Transverse colon (tissue), 4 donors: ENCODE data around the gene SPTBN1. TPM values are rescaled to one million over a fixed set of nuclear protein-coding genes. Genes with fewer than 3 reads are reported as not detected.

Experiments used
- DNase-seq: peaks from one replicate; pipeline ENCODE4 v3.0.0-alpha.2; 2019
- H3K27ac ChIP-seq, 4 donors: fragments of 200-600 bp; sonication (generic); 2 replicates each; pipeline ENCODE4 v1.5.1; 2016 to 2018; ENCODE audit warnings: inconsistent platforms in 4 of 4
- H3K27me3 ChIP-seq: fragments of 200-600 bp; sonication (generic); 2 replicates; pipeline ENCODE4 v1.5.1; 2017; ENCODE audit warnings: inconsistent platforms
- H3K36me3 ChIP-seq, 4 donors: fragments of 200-600 bp; sonication (generic); 2 replicates each; pipeline ENCODE4 v1.5.1; 2017 to 2019; ENCODE audit warnings: inconsistent platforms in 4 of 4
- H3K4me1 ChIP-seq, 4 donors: fragments of 200-600 bp; sonication (generic); 2 replicates each; pipeline ENCODE4 v1.5.1; 2017 to 2020; ENCODE audit warnings: inconsistent platforms in 4 of 4
- H3K4me3 ChIP-seq, 4 donors: fragments of 200-600 bp; sonication (generic); 1 replicate in 1 of 4; 2 replicates in 3 of 4; pipeline versions ENCODE4 v1.5.1 to v1.6.1; 2017 to 2019; ENCODE audit warnings: inconsistent platforms in 4 of 4
- H3K9me3 ChIP-seq, 2 donors: fragments of 200-600 bp; sonication (generic); 2 replicates each; pipeline ENCODE4 v1.5.1; 2017 to 2019; ENCODE audit warnings: inconsistent platforms in 2 of 2
- CTCF ChIP-seq, 5 experiments: fragments of 200-600 bp in 3 of 5; fragments of 450-650 bp in 2 of 5; sonication (generic) in 3 of 5; IDR thresholded peaks; 1 replicate in 2 of 5; 2 replicates in 3 of 5; pipeline ENCODE4 v1.5.1; 2016 to 2017; ENCODE audit warnings: antibody characterized with exemption in 5 of 5, inconsistent platforms in 3 of 5, mild to moderate bottlenecking in 2 of 5, moderate library complexity in 1 of 5
- EP300 ChIP-seq: sonication (generic); formaldehyde crosslinking; IDR thresholded peaks from one replicate; pipeline ENCODE4 v1.6.1; 2017; ENCODE audit warnings: antibody characterized with exemption, low read depth
- POLR2A ChIP-seq: fragments of 450-650 bp; IDR thresholded peaks from one replicate; pipeline ENCODE4 v1.6.1; 2016; ENCODE audit warnings: antibody characterized with exemption, mild to moderate bottlenecking, moderate library complexity
- POLR2AphosphoS5 ChIP-seq, 3 donors: sonication (generic); formaldehyde crosslinking; IDR thresholded peaks; one replicate each; pipeline ENCODE4 v1.6.1; 2016; ENCODE audit warnings: antibody characterized with exemption in 3 of 3
- WGBS, 2 donors: methylation state at CpG; one replicate each; pipeline ENCODE4 v1.1.5; 2018; ENCODE audit warnings: low coverage in 1 of 2; 5-methylcytosine and 5-hydroxymethylcytosine counted together
- in situ Hi-C, 4 donors: fragments of 200-750 bp; cut with MboI; loops; one replicate each; pipeline versions ENCODE4 v1.15.0 to v1.15.1; 2017; ENCODE audit warnings: low sequenced_read_pairs in 3 of 4, low pct_ligation_motif_present in 1 of 4, low pct_unique_long_range_greater_than_20kb in 1 of 4
- intact Hi-C: fragments of 100-400 bp; cut with DNase I; formaldehyde crosslinking; loops from one replicate; pipeline ENCODE4 v1.15.1; 2023; ENCODE audit warnings: low total_unique reads
- total RNA-seq, 4 donors: library from RNA; depleted of rRNA; stranded (reverse); fragments of >200 nt; gene quantifications; one replicate each; pipeline ENCODE4 v1.1.0, GENCODE V29; 2016

Gene SPTBN1
- total RNA-seq, 4 donors from 2014 or later, result 269 to 301 (median 285) TPM

GRCh38 chr2:54632733-54633692, 176.9 kb downstream of the SPTBN1 start:
- Histone ChIP-seq H3K27ac (peak overlapping the region; percentile 47 to 78 (median 64)), H3K36me3 (peaks cover 0 to 54% (median 22%) of the 10 kb centered on the region in 4 donors)
- intact Hi-C loops, result no loop called here

GRCh38 chr2:54634021-54634420, 177.9 kb downstream of the SPTBN1 start:
- peaks cover 0 to 54% (median 21%) of the 10 kb centered on the region in 4 donors for H3K36me3 ChIP-seq
- DNase-seq, result no peak
- H3K4me1 ChIP-seq, result peaks cover 11 to 40% (median 20%) of the 10 kb centered on the region in 4 donors

More at GRCh38 chr2:54632733-54633692, 176.9 kb downstream of the SPTBN1 start:
- in situ Hi-C loops, result loop anchor here in 1 of 4 donors (25.0 kb wide), 1 partner anchor 121 kb away; no protein-coding TSS in a partner anchor
- DNase-seq, result no peak
- peaks cover 11 to 30% (median 20%) of the 10 kb centered on the region in 4 donors for H3K4me1 ChIP-seq
- WGBS, 2 donors, result 69 to 90% methylated on average over 6 to 12 of the region's 12 CpGs
- H3K9me3 ChIP-seq, result no peaks in the 10 kb centered on the region
- TF ChIP-seq POLR2AphosphoS5 (IDR thresholded peaks at IDR 0.05) (no peak), CTCF (IDR thresholded peaks at IDR 0.05) (no peak), POLR2A (no peak), EP300 (no peak)
- no peak overlapping the region for H3K4me3 ChIP-seq
- no peaks in the 10 kb centered on the region for H3K27me3 ChIP-seq

GRCh38 chr2:54634564-54635511, 178.7 kb downstream of the SPTBN1 start:
- peaks cover 11 to 46% (median 18%) of the 10 kb centered on the region in 4 donors for H3K4me1 ChIP-seq
- TF ChIP-seq EP300, result no peak
- TF ChIP-seq POLR2A, result no peak
- TF ChIP-seq CTCF (IDR thresholded peaks at IDR 0.05), result no peak
- peak in 2 of 3 donors; percentile 16 to 18 for TF ChIP-seq POLR2AphosphoS5 (IDR thresholded peaks at IDR 0.05)
- H3K4me3 ChIP-seq, result peak overlapping the region in 1 of 4 donors; percentile 4
- H3K27me3 ChIP-seq, result no peaks in the 10 kb centered on the region
- peak; percentile 22 for DNase-seq
- WGBS, 2 donors, result 56% methylated on average over 16 of the region's 16 CpGs; no CpG with 5 or more reads in 1 of the 2 donors
- H3K9me3 ChIP-seq, result no peaks in the 10 kb centered on the region
- peak overlapping the region; percentile 47 to 78 (median 64) for H3K27ac ChIP-seq
- intact Hi-C loops (no loop called here), in situ Hi-C loops (loop anchor here in 1 of 4 donors (25.0 kb wide), 1 partner anchor 123 kb away; no protein-coding TSS in a partner anchor)
- H3K36me3 ChIP-seq, result peaks cover 0 to 48% (median 24%) of the 10 kb centered on the region in 4 donors

More at GRCh38 chr2:54634021-54634420, 177.9 kb downstream of the SPTBN1 start:
- in situ Hi-C loops, result loop anchor here in 1 of 4 donors (25.0 kb wide), 1 partner anchor 122 kb away; no protein-coding TSS in a partner anchor
- no peaks in the 10 kb centered on the region for H3K27me3 ChIP-seq
- H3K4me3 ChIP-seq, result no peak overlapping the region
- intact Hi-C loops, result no loop called here
- TF ChIP-seq POLR2AphosphoS5 (IDR thresholded peaks at IDR 0.05) (no peak), EP300 (no peak), POLR2A (no peak)
- H3K27ac ChIP-seq, result peak overlapping the region; percentile 47 to 78 (median 64)
- 60% methylated on average over 3 of the region's 3 CpGs; no CpG with 5 or more reads in 1 of the 2 donors for WGBS, 2 donors
- H3K9me3 ChIP-seq, result no peaks in the 10 kb centered on the region

GRCh38 chr2:54635554-54636152, 179.5 kb downstream of the SPTBN1 start:
- Histone ChIP-seq H3K9me3 (no peaks in the 10 kb centered on the region), H3K27ac (peak overlapping the region; percentile 47 to 78 (median 64)), H3K4me1 (peaks cover 11 to 43% (median 16%) of the 10 kb centered on the region in 4 donors), H3K27me3 (no peaks in the 10 kb centered on the region), H3K36me3 (peaks cover 0 to 45% (median 24%) of the 10 kb centered on the region in 4 donors), H3K4me3 (no peak overlapping the region)
- intact Hi-C loops (no loop called here), in situ Hi-C loops (loop anchor here in 1 of 4 donors (25.0 kb wide), 1 partner anchor 123 kb away; no protein-coding TSS in a partner anchor)
- DNase-seq, result no peak
- no peak for TF ChIP-seq POLR2AphosphoS5 (IDR thresholded peaks at IDR 0.05)
- no peak for TF ChIP-seq EP300
- no peak for TF ChIP-seq CTCF (IDR thresholded peaks at IDR 0.05)
- TF ChIP-seq POLR2A, result no peak
- WGBS, 2 donors, result 40 to 52% methylated on average over 1 to 3 of the region's 3 CpGs
